Neural crest cell (in vitro differentiated cells): ENCODE data around the gene MRPS27. TPM values are rescaled to one million over a fixed set of nuclear protein-coding genes. Genes with fewer than 3 reads are reported as not detected.
A peak's percentile ranks its signal among the peaks of the same experiment; 100 is the strongest.

Source experiments
- DNase-seq: peaks from one replicate; pipeline ENCODE4 v3.0.0; 2021; ENCODE audit warnings: low read depth, mixed read lengths, low spot score
- H3K27ac Mint-ChIP-seq: one replicate; pipeline ENCODE4 v1.8.0; 2021; ENCODE audit warnings: mild to moderate bottlenecking, mixed read lengths; ENCODE audit not compliant: unreplicated experiment
- H3K27me3 Mint-ChIP-seq: 2 replicates; pipeline ENCODE4 v1.8.0; 2021; ENCODE audit warnings: low read depth, mild to moderate bottlenecking, mixed read lengths
- H3K36me3 Mint-ChIP-seq: 2 replicates; pipeline ENCODE4 v1.8.0; 2021; ENCODE audit warnings: low read depth, mild to moderate bottlenecking, mixed read lengths
- H3K4me1 Mint-ChIP-seq: 2 replicates; pipeline ENCODE4 v1.8.0; 2021; ENCODE audit warnings: mixed read lengths
- H3K4me3 Mint-ChIP-seq: one replicate; pipeline ENCODE4 v1.8.0; 2021; ENCODE audit warnings: mild to moderate bottlenecking, mixed read lengths
- H3K9me3 Mint-ChIP-seq: 2 replicates; pipeline ENCODE4 v1.8.0; 2021; ENCODE audit warnings: mixed read lengths
- CTCF ChIP-seq: fragments of 200-600 bp; sonication (generic); conservative IDR thresholded peaks from 2 replicates; pipeline ENCODE4 v1.5.0; 2021; ENCODE audit warnings: antibody characterized with exemption, mild to moderate bottlenecking
- total RNA-seq: library from RNA; stranded (reverse); gene quantifications from 2 replicates; pipeline ENCODE4 v1.2.1, GENCODE V29; 2021

The MRPS27 gene
- total RNA-seq, 1 donor from 2014 or later, result 86.5 TPM

- Mint-ChIP-seq H3K27ac (no peak overlapping the region), H3K4me3 (no peak overlapping the region), H3K4me1 (no peaks in the 10 kb centered on the region), H3K9me3 (no peaks in the 10 kb centered on the region), H3K36me3 (peaks cover 3% of the 10 kb centered on the region), H3K27me3 (no peaks in the 10 kb centered on the region)
- no peak for DNase-seq
- TF ChIP-seq CTCF, result no peak
Measured at GRCh38 chr5:72265032-72265877, 54.8 kb downstream of the MRPS27 start.

GRCh38 chr5:72256536-72256935 lies 63.5 kb downstream of the MRPS27 start:
- no peaks in the 10 kb centered on the region for H3K4me1 Mint-ChIP-seq
- no peaks in the 10 kb centered on the region for H3K9me3 Mint-ChIP-seq
- no peak for DNase-seq
- no peak for TF ChIP-seq CTCF
- H3K36me3 Mint-ChIP-seq, result peaks cover 9% of the 10 kb centered on the region
- H3K4me3 Mint-ChIP-seq, result no peak overlapping the region
- no peaks in the 10 kb centered on the region for H3K27me3 Mint-ChIP-seq
- no peak overlapping the region for H3K27ac Mint-ChIP-seq

GRCh38 chr5:72255670-72256069 lies 64.4 kb downstream of the MRPS27 start:
- Mint-ChIP-seq H3K4me3 (no peak overlapping the region), H3K9me3 (no peaks in the 10 kb centered on the region), H3K27me3 (no peaks in the 10 kb centered on the region), H3K27ac (no peak overlapping the region), H3K4me1 (no peaks in the 10 kb centered on the region), H3K36me3 (peaks cover 9% of the 10 kb centered on the region)
- no peak for DNase-seq
- no peak for TF ChIP-seq CTCF

GRCh38 chr5:72255237-72255636 lies 64.8 kb downstream of the MRPS27 start:
- H3K4me1 Mint-ChIP-seq, result no peaks in the 10 kb centered on the region
- no peaks in the 10 kb centered on the region for H3K9me3 Mint-ChIP-seq
- DNase-seq, result no peak
- no peaks in the 10 kb centered on the region for H3K27me3 Mint-ChIP-seq
- no peak overlapping the region for H3K27ac Mint-ChIP-seq
- H3K4me3 Mint-ChIP-seq, result no peak overlapping the region
- H3K36me3 Mint-ChIP-seq, result peaks cover 9% of the 10 kb centered on the region
- TF ChIP-seq CTCF, result no peak

GRCh38 chr5:72252574-72253155 lies 67.4 kb downstream of the MRPS27 start:
- Mint-ChIP-seq H3K9me3 (no peaks in the 10 kb centered on the region), H3K27me3 (no peaks in the 10 kb centered on the region), H3K27ac (peak overlapping the region; percentile 79), H3K4me1 (peaks cover 10% of the 10 kb centered on the region), H3K4me3 (no peak overlapping the region), H3K36me3 (peaks cover 4% of the 10 kb centered on the region)
- no peak for TF ChIP-seq CTCF
- no peak for DNase-seq
